ENCODE data around the gene CNN3. TPM values are rescaled to one million over a fixed set of nuclear protein-coding genes. Genes with fewer than 3 reads are reported as not detected.
A peak's percentile ranks its signal among the peaks of the same experiment; 100 is the strongest.

CNN3 gene
- total RNA-seq, 1 donor from 2014 or later = 596 TPM

DNA sequence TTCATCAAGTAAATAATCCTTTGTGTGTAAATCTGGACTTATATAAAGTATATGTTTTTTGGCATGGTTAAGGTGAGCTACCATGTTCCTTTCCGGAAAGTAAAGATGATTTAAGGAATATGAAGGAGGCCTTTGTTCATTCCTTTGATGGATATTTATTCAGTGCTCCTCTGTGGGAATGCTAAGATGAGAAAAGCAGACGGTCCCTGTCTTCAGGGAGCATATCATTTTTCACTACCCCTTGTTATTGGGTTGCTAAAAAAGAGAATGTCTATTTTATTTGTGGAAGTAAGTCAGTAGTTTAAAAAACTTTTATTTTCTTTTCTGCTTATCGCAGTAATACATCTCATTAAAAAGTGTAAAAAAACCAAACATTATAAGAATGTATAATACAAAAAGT, 35.1 kb upstream of the CNN3 start:
- TF ChIP-seq CTCF (IDR thresholded peaks at IDR 0.05; ENCODE audit: unreplicated experiment) = no peak
- H3K4me1 Mint-ChIP-seq (ENCODE audit: unreplicated experiment) = peaks cover 30% of the 10 kb centered on the region
- no peak overlapping the region for H3K4me3 Mint-ChIP-seq (ENCODE audit: unreplicated experiment)
- no peak for DNase-seq (ENCODE audit: low spot score)
- H3K9me3 Mint-ChIP-seq (ENCODE audit: unreplicated experiment) = no peaks in the 10 kb centered on the region
- no peaks in the 10 kb centered on the region for H3K36me3 Mint-ChIP-seq (ENCODE audit: low read depth, unreplicated experiment)
- peak overlapping the region; percentile 97 for H3K27ac Mint-ChIP-seq (ENCODE audit: unreplicated experiment)
- peaks cover 1% of the 10 kb centered on the region for H3K27me3 Mint-ChIP-seq (ENCODE audit: unreplicated experiment)

DNA sequence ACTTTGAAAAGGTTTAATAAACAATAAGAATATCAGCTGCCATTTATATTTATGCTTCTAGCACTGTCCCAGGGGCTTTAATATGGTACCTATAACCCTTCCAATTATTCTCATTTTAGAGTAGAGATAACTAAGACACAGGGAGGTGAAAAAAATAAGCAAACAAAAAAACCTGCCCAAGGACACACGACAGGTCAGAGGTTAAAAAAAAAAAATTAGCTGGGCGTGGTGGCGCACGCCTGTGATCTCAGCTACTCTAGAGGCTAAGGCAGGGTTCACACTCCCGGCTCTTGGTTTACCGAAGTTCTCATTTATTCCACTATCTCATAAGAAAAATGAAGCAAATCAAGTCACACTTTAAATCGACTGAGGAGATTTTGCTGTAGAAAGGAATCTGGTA, 34.7 kb upstream of the CNN3 start:
- no peaks in the 10 kb centered on the region for H3K36me3 Mint-ChIP-seq (ENCODE audit: low read depth, unreplicated experiment)
- no peak overlapping the region for H3K27ac Mint-ChIP-seq (ENCODE audit: unreplicated experiment)
- H3K9me3 Mint-ChIP-seq (ENCODE audit: unreplicated experiment) = no peaks in the 10 kb centered on the region
- DNase-seq (ENCODE audit: low spot score) = no peak
- peaks cover 1% of the 10 kb centered on the region for H3K27me3 Mint-ChIP-seq (ENCODE audit: unreplicated experiment)
- H3K4me1 Mint-ChIP-seq (ENCODE audit: unreplicated experiment) = peaks cover 32% of the 10 kb centered on the region
- TF ChIP-seq CTCF (IDR thresholded peaks at IDR 0.05; ENCODE audit: unreplicated experiment) = no peak
- H3K4me3 Mint-ChIP-seq (ENCODE audit: unreplicated experiment) = no peak overlapping the region

GRCh38 chr1:94958081-94958480, 31.2 kb upstream of the CNN3 start:
- Mint-ChIP-seq H3K27me3 (ENCODE audit: unreplicated experiment) (peaks cover 4% of the 10 kb centered on the region), H3K4me1 (ENCODE audit: unreplicated experiment) (peaks cover 49% of the 10 kb centered on the region), H3K36me3 (ENCODE audit: low read depth, unreplicated experiment) (no peaks in the 10 kb centered on the region), H3K4me3 (ENCODE audit: unreplicated experiment) (no peak overlapping the region), H3K9me3 (ENCODE audit: unreplicated experiment) (no peaks in the 10 kb centered on the region), H3K27ac (ENCODE audit: unreplicated experiment) (no peak overlapping the region)
- DNase-seq (ENCODE audit: low spot score) = no peak
- TF ChIP-seq CTCF (IDR thresholded peaks at IDR 0.05; ENCODE audit: unreplicated experiment) = no peak

DNA sequence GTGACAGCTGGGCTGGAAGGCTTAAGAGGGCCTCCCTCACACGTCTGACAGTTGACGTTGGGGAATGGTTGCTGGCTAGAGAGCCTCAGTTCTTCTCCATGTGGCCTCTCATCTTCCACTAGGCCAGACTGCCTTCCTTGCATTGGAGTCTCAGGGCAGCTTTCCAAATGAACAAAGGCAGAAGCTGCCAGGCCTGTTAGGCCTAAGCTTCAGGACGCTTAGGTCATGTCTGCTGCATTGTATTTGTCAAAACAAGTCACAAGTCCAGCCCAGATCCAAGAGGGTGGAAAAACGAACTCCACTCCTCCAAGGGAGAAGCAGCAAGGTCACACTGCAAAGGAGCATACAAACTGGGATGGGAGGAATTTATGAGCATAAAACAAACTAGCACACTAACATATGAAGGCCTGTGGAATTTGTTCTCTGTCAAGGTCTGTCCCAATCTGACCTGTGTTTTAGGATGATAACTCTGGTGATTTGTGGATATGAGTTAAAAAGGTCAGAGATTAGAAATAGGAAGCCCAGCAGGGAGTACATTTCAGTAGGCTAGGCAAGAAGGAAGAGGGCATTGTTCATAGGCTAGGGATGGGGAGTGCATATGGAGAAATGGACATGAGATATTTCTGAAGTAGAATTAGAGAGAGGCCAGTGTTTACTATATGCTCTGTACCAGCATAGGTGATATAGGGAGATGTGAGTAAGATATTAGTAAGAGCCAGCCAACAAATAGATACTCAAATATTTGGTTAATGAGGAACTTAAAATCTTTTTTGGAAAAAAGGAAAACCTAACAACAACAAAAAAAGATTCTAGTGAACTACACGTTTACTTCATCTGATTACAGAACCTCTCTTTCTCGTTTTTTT, 29.1 kb upstream of the CNN3 start:
- Mint-ChIP-seq H3K9me3 (ENCODE audit: unreplicated experiment) (no peaks in the 10 kb centered on the region), H3K36me3 (ENCODE audit: low read depth, unreplicated experiment) (no peaks in the 10 kb centered on the region), H3K4me3 (ENCODE audit: unreplicated experiment) (no peak overlapping the region), H3K4me1 (ENCODE audit: unreplicated experiment) (peaks cover 33% of the 10 kb centered on the region), H3K27ac (ENCODE audit: unreplicated experiment) (peak overlapping the region; percentile 76), H3K27me3 (ENCODE audit: unreplicated experiment) (peaks cover 4% of the 10 kb centered on the region)
- TF ChIP-seq CTCF (IDR thresholded peaks at IDR 0.05; ENCODE audit: unreplicated experiment) = no peak
- no peak for DNase-seq (ENCODE audit: low spot score)

Data from endothelial cell (in vitro differentiated cells).